Measurements from ENCODE around the gene OR2T1. TPM values are rescaled to one million over a fixed set of nuclear protein-coding genes. Genes with fewer than 3 reads are reported as not detected.
"Not testable (repeated sequence)": the region's sequence is repeated elsewhere in the genome, so short reads cannot be mapped to it uniquely, and the experiment has no call there.

OR2T1 gene
- not detected in 2 replicates for total RNA-seq (2014; rRNA removed; shearing (Covaris generic); ENCODE audit: low replicate concordance)

GRCh38 chr1:248402748-248403147 lies at the start of gene OR2T1:
TSS of gene OR2T1 (plus strand) at chr1:248403048. CDS start at chr1:248406148, 3,100 bp downstream.
- in situ Hi-C loops (cut with HindIII; ENCODE audit: low pct_unique_long_range_greater_than_20kb, low sequenced_read_pairs): no loop called here
- no peak for DNase-seq (ENCODE audit: low read depth)

DNA sequence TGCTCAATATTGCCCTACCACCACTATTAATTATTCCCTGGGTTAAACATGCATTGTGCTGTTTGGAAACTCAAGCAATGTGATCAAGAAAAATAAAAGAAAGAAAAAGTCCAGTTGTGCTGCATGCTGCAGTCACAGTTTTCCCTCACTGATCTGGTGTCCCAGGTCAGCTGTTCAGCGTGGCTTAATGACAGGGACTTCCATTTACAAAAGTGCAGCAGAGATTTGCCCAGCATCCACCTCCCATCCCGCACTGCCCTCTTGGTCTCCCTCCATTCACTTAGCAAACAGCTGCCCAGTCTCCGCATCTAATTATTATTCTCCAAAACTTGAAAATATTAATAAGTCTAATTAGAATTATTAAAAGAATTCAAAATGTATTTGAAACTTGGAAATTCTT lies 43.4 kb upstream of the OR2T1 start:
- DNase-seq (ENCODE audit: low read depth): no peak
- in situ Hi-C loops (cut with HindIII; ENCODE audit: low pct_unique_long_range_greater_than_20kb, low sequenced_read_pairs): no loop called here

GRCh38 chr1:248361121-248361715 lies 41.6 kb upstream of the OR2T1 start, which contains the start of gene OR2T4:
TSS of gene OR2T4 (plus strand) at chr1:248361665. CDS start at chr1:248361665, 0 bp downstream.
- in situ Hi-C loops (cut with HindIII; ENCODE audit: low pct_unique_long_range_greater_than_20kb, low sequenced_read_pairs): no loop called here
- no peak for DNase-seq (ENCODE audit: low read depth)

GRCh38 chr1:248366609-248367008 lies 36.2 kb upstream of the OR2T1 start:
- no peak for DNase-seq (ENCODE audit: low read depth)
- in situ Hi-C loops (cut with HindIII; ENCODE audit: low pct_unique_long_range_greater_than_20kb, low sequenced_read_pairs): no loop called here

GRCh38 chr1:248372394-248372793 lies 30.5 kb upstream of the OR2T1 start:
- no peak for DNase-seq (ENCODE audit: low read depth)
- in situ Hi-C loops (cut with HindIII; ENCODE audit: low pct_unique_long_range_greater_than_20kb, low sequenced_read_pairs): no loop called here

GRCh38 chr1:248373761-248374160 lies 29.1 kb upstream of the OR2T1 start:
- in situ Hi-C loops (cut with HindIII; ENCODE audit: low pct_unique_long_range_greater_than_20kb, low sequenced_read_pairs): no loop called here
- DNase-seq (ENCODE audit: low read depth): peak; percentile 1

GRCh38 chr1:248375446-248375845 lies 27.4 kb upstream of the OR2T1 start, which contains the start of gene OR2T6:
TSS of gene OR2T6 (plus strand) at chr1:248375746. CDS start at chr1:248387609, 11,863 bp downstream.
- in situ Hi-C loops (cut with HindIII; ENCODE audit: low pct_unique_long_range_greater_than_20kb, low sequenced_read_pairs): no loop called here
- DNase-seq (ENCODE audit: low read depth): no peak

GRCh38 chr1:248376916-248377315 lies 25.9 kb upstream of the OR2T1 start:
- no peak for DNase-seq (ENCODE audit: low read depth)
- in situ Hi-C loops (cut with HindIII; ENCODE audit: low pct_unique_long_range_greater_than_20kb, low sequenced_read_pairs): no loop called here

DNA sequence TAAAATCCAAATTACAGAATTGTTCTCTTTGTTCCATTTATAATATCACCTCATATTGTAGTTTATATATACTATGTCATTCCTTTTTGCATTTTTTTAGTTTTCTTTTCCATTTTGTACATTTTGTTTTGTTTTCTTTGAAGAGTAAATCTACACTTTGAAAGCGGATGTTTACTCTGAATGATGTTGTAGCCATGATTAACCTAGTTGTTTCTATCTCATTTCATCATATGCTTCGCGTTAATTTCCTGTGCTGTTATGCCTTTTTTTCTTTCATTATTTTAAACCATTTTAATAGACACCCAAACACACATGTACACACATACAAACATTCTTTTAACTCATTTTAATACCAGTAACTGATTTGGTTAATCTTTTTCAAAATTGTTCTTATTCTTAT lies 22.0 kb upstream of the OR2T1 start:
- DNase-seq (ENCODE audit: low read depth): no peak
- in situ Hi-C loops (cut with HindIII; ENCODE audit: low pct_unique_long_range_greater_than_20kb, low sequenced_read_pairs): no loop called here

DNA sequence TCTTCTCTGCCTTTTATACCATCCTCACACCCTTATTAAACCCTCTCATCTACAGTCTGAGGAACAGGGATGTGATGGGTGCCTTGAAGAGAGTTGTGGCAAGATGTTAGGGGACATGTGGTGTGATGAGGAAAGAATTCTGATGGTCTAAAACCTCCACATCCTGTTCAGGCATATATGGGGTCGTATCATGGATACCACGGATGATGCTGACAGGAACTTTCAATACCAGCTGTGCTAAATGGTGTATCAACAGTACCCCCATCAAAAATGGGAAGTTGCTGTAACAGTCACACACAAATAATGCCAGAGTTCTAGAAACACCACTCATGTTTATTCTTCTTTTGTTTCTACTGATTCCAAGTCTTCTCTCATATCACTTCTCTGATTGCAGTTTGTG lies 14.4 kb upstream of the OR2T1 start:
- in situ Hi-C loops (cut with HindIII; ENCODE audit: low pct_unique_long_range_greater_than_20kb, low sequenced_read_pairs): no loop called here
- DNase-seq (ENCODE audit: low read depth): no peak

DNA sequence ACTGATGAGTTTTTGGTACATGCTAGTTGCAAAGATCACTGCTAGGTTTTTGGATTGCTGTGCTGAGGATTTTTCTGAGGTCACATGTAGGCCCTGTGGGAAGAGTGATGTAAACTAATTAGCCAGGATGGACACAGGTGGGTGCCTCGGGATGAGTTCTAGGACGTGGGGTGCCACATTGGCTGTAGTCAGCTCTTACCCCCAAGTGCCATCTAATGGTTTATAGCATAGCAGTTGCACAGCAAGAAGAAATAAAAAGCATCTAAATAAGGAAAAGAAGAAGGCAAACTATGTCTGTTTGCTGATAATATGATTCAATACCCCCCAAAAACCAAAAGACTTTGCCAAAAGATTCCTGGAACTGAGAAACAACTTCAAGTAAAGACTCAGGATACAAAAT lies 9.8 kb upstream of the OR2T1 start:
- no peak for DNase-seq (ENCODE audit: low read depth)
- in situ Hi-C loops (cut with HindIII; ENCODE audit: low pct_unique_long_range_greater_than_20kb, low sequenced_read_pairs): no loop called here

- in situ Hi-C loops (cut with HindIII; ENCODE audit: low pct_unique_long_range_greater_than_20kb, low sequenced_read_pairs): no loop called here
- peak; percentile 21 for DNase-seq (ENCODE audit: low read depth)
Measured at GRCh38 chr1:248404024-248404423, 1.2 kb downstream of the OR2T1 start.

- DNase-seq (ENCODE audit: low read depth): no peak
- in situ Hi-C loops (cut with HindIII; ENCODE audit: low pct_unique_long_range_greater_than_20kb, low sequenced_read_pairs): no loop called here
Measured at GRCh38 chr1:248406721-248407692, 4.2 kb downstream of the OR2T1 start.

- in situ Hi-C loops (cut with HindIII; ENCODE audit: low pct_unique_long_range_greater_than_20kb, low sequenced_read_pairs): no loop called here
- DNase-seq (ENCODE audit: low read depth): no peak
Measured at GRCh38 chr1:248416226-248416625, 13.4 kb downstream of the OR2T1 start.

DNA sequence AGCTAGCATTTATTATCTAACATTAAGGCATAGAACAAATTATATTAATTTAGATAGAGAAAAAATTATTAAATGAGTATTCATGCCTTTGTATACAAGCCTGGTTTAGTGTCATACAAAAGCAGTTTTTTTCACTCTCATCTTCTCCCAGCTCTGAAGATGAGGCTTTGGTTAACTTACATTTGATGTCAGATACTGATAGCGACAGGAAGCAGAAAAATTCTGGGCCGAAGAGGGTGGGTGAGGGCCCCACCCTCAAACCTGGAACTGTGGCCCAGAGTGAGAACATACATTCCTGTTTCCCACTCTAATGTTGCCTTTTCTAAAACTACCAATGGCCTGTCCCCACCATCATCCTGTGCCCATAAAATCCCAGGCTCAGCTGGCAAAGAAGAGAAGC lies 15.0 kb downstream of the OR2T1 start:
- in situ Hi-C loops (cut with HindIII; ENCODE audit: low pct_unique_long_range_greater_than_20kb, low sequenced_read_pairs): no loop called here
- DNase-seq (ENCODE audit: low read depth): no peak

- in situ Hi-C loops (cut with HindIII; ENCODE audit: low pct_unique_long_range_greater_than_20kb, low sequenced_read_pairs): no loop called here
- peak; percentile 29 for DNase-seq (ENCODE audit: low read depth)
Measured at GRCh38 chr1:248421384-248421783, 18.5 kb downstream of the OR2T1 start.

- DNase-seq (ENCODE audit: low read depth); in situ Hi-C loops (cut with HindIII; ENCODE audit: low pct_unique_long_range_greater_than_20kb, low sequenced_read_pairs): not testable (repeated sequence)
Measured at GRCh38 chr1:248427526-248428191, 24.8 kb downstream of the OR2T1 start.

DNA sequence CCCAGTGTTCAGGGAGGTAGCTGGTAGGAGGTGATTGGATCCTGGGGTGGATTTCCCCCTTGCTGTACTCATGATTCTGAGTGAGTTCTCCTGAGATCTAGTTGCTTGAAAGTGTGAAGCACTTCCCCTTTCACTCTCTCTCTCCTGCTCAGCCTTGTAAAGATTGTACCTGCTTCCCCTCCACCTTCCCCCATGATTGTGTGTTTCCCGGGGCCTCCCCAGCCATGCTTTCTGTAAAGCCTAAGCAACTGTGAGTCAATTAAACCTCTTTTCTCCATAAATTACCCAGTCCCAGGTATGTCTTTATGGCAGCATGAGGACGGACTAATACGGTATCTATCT lies 25.3 kb downstream of the OR2T1 start:
- DNase-seq (ENCODE audit: low read depth); in situ Hi-C loops (cut with HindIII; ENCODE audit: low pct_unique_long_range_greater_than_20kb, low sequenced_read_pairs): not testable (repeated sequence)

GRCh38 chr1:248431683-248432082 lies 28.8 kb downstream of the OR2T1 start:
- DNase-seq (ENCODE audit: low read depth); in situ Hi-C loops (cut with HindIII; ENCODE audit: low pct_unique_long_range_greater_than_20kb, low sequenced_read_pairs): not testable (repeated sequence)

Data from Caki2 (cell line).